Calu3 (cell line): Measurements from ENCODE around the gene DHRS2. TPM values are rescaled to one million over a fixed set of nuclear protein-coding genes. Genes with fewer than 3 reads are reported as not detected.
"Not testable (repeated sequence)": the region's sequence is repeated elsewhere in the genome, so short reads cannot be mapped to it uniquely, and the experiment has no call there.

Source experiments
- BruUV-seq: library from RNA; stranded (reverse); fragments of 400-500 nt; replicated peaks from 2 replicates; lab custom pipeline; 2021; lab: Mats Ljungman, UMichigan
- CTCF ChIA-PET: fragments of 300-600 bp; sonication (Branson Sonifier 250); formaldehyde crosslinking; loops from one replicate; lab custom pipeline; 2022; ENCODE audit warnings: antibody characterized with exemption; lab: Charles Lee
- DNase-seq: peaks from one replicate; pipeline ENCODE4 v3.0.0; 2022
- H3K27ac Mint-ChIP-seq: one replicate; pipeline ENCODE4 v1.8.0; 2022; ENCODE audit warnings: mixed read lengths; ENCODE audit not compliant: unreplicated experiment
- H3K27me3 Mint-ChIP-seq: one replicate; pipeline ENCODE4 v1.8.0; 2022; ENCODE audit warnings: mixed read lengths; ENCODE audit not compliant: unreplicated experiment
- H3K36me3 Mint-ChIP-seq: one replicate; pipeline ENCODE4 v1.8.0; 2022; ENCODE audit warnings: mild to moderate bottlenecking, moderate library complexity, mixed read lengths; ENCODE audit not compliant: insufficient read depth, unreplicated experiment
- H3K4me1 Mint-ChIP-seq: one replicate; pipeline ENCODE4 v1.8.0; 2022; ENCODE audit warnings: mild to moderate bottlenecking, low read depth, mixed read lengths; ENCODE audit not compliant: unreplicated experiment
- H3K4me3 Mint-ChIP-seq: one replicate; pipeline ENCODE4 v1.8.0; 2022; ENCODE audit warnings: mild to moderate bottlenecking, low read depth, moderate library complexity, mixed read lengths; ENCODE audit not compliant: unreplicated experiment
- H3K9me3 Mint-ChIP-seq: one replicate; pipeline ENCODE4 v1.8.0; 2022; ENCODE audit warnings: low read depth, mixed read lengths; ENCODE audit not compliant: unreplicated experiment
- intact Hi-C: fragments of 100-400 bp; cut with micrococcal nuclease; formaldehyde crosslinking; loops from one replicate; pipeline ENCODE4 v1.10.0; 2022; ENCODE audit not compliant: unreplicated experiment
- total RNA-seq: library from RNA; stranded (reverse); gene quantifications from 2 replicates; pipeline ENCODE4 v1.2.3, GENCODE V29; 2022
- TF ChIP-seq, protein P1 (sequence below): fragments of 200-600 bp; IDR thresholded peaks from one replicate; pipeline ENCODE4 v1.8.0; 2022; ENCODE audit warnings: antibody characterized with exemption; ENCODE audit not compliant: unreplicated experiment

DHRS2 gene
- total RNA-seq, 1 experiment from 2014 or later: 1.8 TPM

DNA sequence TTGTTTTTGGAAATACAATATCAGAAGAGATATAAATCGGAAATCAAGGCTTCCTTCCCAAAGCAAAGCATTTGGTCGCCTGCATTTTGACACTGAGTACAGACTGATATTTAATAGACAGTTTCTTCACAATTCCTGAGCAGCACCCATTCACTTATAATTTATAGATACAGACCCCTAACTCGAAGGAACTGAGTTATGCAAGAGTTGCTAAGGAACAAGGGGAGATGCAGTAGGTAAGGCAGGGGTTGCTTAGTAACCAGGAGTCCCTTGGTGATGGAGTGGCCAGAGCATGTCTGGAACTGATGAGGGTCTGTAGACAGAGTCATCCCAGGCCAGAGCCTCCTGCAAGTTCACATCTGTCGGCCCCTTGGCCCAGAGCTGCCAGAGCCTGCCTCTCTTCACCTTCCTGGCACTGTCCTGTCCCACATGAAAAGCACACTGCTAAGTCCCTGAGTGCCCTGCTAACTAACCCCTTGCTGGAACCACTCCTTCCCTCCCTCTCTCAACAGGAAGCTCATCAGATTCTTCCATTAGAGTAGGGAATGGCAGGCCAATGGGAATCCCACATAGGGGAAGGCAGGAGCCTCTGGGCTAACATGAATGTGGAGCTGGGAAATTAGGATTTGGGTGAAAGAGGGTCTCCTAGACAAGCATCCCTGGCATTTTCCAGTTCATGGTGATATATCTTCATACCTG, 3.6 kb upstream of the DHRS2 start:
- no peak overlapping the region for H3K27ac Mint-ChIP-seq
- intact Hi-C loops: loop anchor here (5.0 kb wide), 2 partner anchors 280 to 295 kb away; no protein-coding TSS in a partner anchor
- no TSS peak for BruUV-seq
- no peaks in the 10 kb centered on the region for H3K9me3 Mint-ChIP-seq
- peaks cover 56% of the 10 kb centered on the region for H3K27me3 Mint-ChIP-seq
- peaks cover 7% of the 10 kb centered on the region for H3K4me1 Mint-ChIP-seq
- no peaks in the 10 kb centered on the region for H3K36me3 Mint-ChIP-seq
- TF ChIP-seq, protein P1, sequence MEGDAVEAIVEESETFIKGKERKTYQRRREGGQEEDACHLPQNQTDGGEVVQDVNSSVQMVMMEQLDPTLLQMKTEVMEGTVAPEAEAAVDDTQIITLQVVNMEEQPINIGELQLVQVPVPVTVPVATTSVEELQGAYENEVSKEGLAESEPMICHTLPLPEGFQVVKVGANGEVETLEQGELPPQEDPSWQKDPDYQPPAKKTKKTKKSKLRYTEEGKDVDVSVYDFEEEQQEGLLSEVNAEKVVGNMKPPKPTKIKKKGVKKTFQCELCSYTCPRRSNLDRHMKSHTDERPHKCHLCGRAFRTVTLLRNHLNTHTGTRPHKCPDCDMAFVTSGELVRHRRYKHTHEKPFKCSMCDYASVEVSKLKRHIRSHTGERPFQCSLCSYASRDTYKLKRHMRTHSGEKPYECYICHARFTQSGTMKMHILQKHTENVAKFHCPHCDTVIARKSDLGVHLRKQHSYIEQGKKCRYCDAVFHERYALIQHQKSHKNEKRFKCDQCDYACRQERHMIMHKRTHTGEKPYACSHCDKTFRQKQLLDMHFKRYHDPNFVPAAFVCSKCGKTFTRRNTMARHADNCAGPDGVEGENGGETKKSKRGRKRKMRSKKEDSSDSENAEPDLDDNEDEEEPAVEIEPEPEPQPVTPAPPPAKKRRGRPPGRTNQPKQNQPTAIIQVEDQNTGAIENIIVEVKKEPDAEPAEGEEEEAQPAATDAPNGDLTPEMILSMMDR: no peak
- DNase-seq: no peak
- H3K4me3 Mint-ChIP-seq: no peak overlapping the region
- CTCF ChIA-PET: interaction anchor here (0.6 to 3.7 kb wide), 15 partner anchors 9 to 320 kb away, joined by 3 to 23 read pairs (median 4); no protein-coding TSS in a partner anchor

DNA sequence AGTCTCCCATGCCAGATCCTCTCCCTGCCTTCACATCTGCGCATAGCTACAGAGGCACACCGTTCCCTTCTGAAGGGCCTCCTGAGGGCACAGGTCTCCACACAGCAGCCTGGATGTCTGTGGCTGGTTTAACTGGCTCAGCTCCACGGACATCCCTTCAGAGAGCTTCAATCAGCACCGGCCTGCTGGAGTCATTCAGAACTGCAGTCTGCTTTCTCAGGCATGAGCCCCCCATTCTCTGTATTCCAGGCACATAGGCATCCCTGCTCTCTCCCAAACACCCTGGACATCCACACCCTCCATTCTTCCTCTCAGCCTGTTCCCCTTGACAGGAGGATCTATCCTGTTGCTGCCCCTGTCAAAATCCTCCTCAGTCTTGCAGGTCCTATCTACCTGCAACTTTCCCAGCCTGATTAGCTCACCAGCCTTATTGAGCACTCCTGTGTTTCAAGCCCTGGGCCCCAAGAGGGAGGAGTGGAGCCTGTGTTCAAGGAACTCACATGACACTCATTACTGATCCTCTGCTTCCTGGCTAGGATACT, 2.9 kb upstream of the DHRS2 start:
- Mint-ChIP-seq H3K27me3 (peaks cover 54% of the 10 kb centered on the region), H3K36me3 (no peaks in the 10 kb centered on the region), H3K4me1 (peaks cover 7% of the 10 kb centered on the region), H3K9me3 (no peaks in the 10 kb centered on the region), H3K4me3 (no peak overlapping the region), H3K27ac (no peak overlapping the region)
- CTCF ChIA-PET: interaction anchor here (0.6 to 3.7 kb wide), 6 partner anchors 22 to 277 kb away, joined by 3 to 23 read pairs (median 4); no protein-coding TSS in a partner anchor
- TF ChIP-seq, protein P1: no peak
- DNase-seq: no peak
- BruUV-seq: no TSS peak
- intact Hi-C loops: loop anchor here (5.0 kb wide), 2 partner anchors 279 to 294 kb away; no protein-coding TSS in a partner anchor

DNA sequence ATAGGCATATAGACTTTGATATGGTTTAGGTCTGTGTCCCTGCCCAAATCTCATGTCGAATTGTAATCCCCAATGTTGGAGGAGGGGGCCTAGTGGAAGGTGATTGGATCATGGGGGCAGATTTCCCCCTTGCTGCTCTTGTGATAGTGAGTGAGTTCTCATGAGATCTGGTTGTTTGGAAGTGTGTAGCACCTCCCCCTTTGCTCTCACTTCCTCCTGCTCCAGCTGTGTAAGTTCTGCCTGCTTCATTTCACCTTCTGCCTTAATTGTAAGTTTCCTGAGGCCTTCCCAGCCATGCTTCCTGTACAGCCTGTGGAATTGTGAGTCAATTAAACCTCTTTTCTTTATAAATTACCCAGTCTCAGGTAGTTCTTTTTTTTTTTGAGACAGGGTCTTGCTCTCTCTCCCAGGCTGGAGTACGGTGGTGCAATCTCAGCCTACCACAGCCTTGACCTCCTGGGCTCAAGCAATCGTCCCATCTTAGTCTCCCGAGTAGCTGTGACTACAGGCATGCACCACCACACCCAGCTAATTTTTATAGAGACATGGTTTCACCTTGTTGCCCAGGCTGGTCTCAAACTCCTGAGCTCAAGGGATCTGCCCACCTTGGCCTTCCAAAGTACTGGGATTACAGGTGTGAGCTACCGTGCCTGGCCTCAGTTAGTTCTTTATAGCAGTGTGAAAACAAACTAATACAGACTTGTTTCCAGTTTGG, 1.3 kb upstream of the DHRS2 start:
- DNase-seq, BruUV-seq, H3K27ac Mint-ChIP-seq, H3K36me3 Mint-ChIP-seq, H3K9me3 Mint-ChIP-seq, CTCF ChIA-PET, H3K4me1 Mint-ChIP-seq, H3K4me3 Mint-ChIP-seq: not testable (repeated sequence)
- intact Hi-C loops: loop anchor here (5.0 kb wide), 2 partner anchors 277 to 292 kb away; no protein-coding TSS in a partner anchor
- peaks cover 52% of the 10 kb centered on the region for H3K27me3 Mint-ChIP-seq

DNA sequence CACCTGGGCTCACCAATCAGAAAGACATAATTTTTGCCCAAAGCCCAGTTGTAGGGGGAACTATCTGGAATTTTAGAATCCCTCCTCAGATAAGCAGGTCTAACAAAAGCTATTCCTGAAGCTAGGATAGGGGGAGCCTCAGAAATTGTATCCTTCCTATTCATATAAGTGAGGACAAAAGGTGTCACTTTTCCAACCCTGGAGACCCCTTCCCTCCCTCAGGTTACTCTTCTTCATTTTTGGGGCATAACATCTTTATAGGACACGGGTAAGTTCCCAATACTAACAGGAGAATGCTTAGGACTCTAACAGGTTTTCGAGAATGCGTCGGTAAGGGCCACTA, 1.1 kb downstream of the DHRS2 start:
- CTCF ChIA-PET: interaction anchor here (0.6 to 1.1 kb wide), 2 partner anchors 273 to 300 kb away, joined by 3 to 4 read pairs; no protein-coding TSS in a partner anchor
- H3K27me3 Mint-ChIP-seq: peaks cover 31% of the 10 kb centered on the region
- DNase-seq, H3K9me3 Mint-ChIP-seq, intact Hi-C loops, BruUV-seq, H3K4me3 Mint-ChIP-seq, H3K4me1 Mint-ChIP-seq, H3K27ac Mint-ChIP-seq, H3K36me3 Mint-ChIP-seq: not testable (repeated sequence)

DNA sequence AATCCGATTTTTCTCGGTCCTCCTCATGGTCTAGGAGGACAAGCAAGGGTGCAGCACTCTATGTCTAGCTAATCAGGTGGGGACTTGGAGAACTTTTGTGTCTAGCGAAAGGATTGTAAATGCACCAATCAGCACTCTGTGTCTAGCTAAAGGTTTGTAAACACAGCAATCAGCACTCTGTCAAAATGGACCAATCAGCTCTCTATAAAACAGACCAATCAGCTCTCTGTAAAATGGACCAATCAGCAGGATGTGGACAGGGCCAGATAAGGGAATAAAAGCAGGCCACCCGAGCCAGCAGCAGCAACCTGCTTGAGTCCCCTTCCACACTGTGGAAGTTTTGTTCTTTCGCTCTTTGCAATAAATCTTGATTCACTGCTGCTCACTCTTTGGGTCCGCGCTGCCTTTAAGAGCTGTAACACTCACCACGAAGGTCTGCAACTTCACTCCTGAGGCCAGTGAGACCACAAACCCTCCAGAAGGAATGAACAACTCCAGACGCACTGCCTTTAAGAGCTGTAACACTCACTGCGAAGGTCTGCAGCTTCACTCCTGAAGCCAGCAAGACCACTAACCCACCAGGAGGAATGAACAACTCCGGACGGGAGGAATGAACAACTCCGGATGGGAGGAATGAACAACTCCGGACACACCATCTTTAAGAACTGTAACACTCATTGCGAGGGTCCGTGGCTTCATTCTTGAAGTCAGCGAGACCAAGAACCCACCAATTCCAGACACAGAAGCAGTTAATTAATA, 1.7 kb downstream of the DHRS2 start:
- H3K9me3 Mint-ChIP-seq, H3K4me3 Mint-ChIP-seq, H3K4me1 Mint-ChIP-seq, intact Hi-C loops, BruUV-seq, DNase-seq, H3K27ac Mint-ChIP-seq, H3K36me3 Mint-ChIP-seq: not testable (repeated sequence)
- H3K27me3 Mint-ChIP-seq: peaks cover 25% of the 10 kb centered on the region
- CTCF ChIA-PET: interaction anchor here (0.6 to 1.1 kb wide), 2 partner anchors 273 to 300 kb away, joined by 3 to 4 read pairs; no protein-coding TSS in a partner anchor
